GM10847 (cell line): ENCODE data around the gene CERS1.

Experiments
- POLR2A ChIP-seq: IDR thresholded peaks from 2 replicates; pipeline ENCODE4 v1.6.1; 2011; ENCODE audit not compliant: insufficient read length; ENCODE audit errors: extremely low read depth

The CERS1 gene

GRCh38 chr19:18896421-18896841 is 473 bp upstream of the CERS1 start:
- TF ChIP-seq POLR2A = no peak

DNA sequence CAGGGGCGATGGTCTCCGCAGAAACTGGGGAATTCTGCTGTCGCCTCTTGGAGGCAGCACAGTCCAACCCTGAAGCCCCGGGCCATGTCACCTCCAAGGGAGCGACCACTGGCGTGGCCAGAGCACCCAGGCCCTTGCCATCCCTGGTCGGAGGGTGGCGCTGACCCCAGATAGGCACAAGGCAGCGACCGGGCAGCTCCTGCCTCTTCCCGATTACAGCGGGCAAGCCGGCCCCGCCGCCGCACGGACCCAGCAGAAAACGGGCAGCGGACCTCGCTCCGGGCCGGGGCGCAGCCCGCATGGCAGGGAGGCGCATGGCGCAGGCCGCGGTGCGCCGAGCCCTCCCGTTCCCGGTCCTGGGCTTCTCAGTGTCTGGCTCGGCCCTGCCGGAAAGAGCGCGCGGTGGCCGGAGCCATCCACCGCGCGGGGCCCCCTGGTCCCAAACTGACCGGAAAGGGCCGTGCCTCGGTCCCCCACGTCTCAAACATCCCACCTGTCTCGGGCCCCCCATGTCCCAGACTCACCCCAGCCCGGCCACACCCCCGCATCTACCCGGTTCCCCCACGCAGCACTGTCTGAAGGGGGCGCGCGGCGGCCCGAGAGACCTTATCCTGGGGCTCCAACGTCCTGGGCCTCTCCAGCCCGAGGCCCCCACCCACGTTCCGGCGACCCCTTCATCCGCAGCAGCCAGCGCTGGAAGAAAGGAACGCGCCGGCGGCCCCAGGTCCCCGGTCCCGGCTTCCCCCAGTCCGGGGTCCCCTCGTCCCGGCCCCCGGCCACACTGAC is 727 bp downstream of the CERS1 start:
- TF ChIP-seq POLR2A = no peak

DNA sequence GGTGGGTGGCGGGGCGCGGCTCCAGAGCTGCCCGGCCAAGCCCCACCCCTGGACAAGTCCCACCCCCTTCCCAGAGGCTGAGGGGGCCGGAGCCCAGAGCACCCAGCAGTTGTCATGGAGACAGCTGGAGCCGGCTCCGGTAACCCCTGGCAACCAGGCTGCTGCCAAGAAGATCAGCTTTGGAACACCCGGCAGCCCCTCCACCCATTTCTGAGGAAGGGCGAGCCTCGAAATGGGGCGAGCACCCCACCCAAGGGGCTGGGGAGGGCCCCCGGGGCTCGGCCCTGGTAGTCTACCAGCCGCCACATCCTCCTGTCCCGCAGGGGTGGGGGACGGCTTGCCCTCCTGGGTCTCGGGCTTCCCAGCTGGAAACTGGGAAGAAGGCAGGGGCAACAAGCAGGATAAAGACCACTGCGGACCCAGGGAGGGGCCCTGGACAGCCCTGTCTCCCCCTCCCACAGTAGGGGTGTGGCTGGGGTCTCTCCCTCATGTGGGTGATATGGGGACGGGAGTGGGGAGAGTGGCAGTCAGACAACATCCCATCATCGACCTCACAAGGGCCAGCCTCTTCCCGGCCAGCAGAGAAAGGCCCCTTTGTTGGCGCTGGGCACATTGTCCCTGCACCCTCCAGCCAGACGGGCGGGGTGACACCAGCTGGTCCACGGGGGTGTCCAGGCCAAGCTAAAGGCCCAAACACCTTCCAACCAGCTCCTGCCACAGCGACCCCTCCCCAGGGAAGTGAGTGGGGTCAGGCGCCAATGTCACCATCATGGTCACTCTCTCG is 1.5 kb downstream of the CERS1 start:
- no peak for TF ChIP-seq POLR2A

DNA sequence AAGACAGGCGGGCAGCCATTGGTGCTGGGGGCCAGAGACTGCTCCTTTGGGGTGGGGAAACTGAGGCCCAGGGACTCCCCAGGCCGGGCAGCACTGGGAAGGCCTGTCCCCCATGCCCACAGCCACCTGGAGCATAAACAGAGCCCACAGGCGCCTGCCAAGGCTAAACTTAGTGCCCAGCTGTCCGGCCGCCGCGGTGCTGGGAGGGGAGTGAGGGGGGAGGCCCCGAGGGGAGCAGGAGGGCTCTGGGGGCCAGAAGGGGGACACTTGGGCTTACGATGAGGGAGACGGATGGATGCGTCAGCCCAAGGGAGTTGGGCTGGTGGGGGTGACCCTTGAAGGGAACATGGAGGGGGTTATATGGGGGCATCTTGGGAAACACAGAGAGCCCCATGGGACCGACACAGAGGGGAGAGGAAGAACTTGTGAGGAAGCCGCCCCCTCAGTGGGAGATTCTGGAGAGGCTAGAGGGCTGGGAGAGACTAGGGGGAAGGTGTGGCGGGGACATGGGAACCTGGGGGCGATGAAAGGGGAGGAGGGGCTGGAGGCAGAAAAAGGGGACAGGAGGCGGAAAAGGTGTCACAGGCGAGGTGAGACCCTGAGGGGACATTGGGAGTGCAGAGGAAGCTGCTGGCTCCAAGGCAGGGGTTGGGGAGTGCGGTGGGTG is 2.2 kb downstream of the CERS1 start:
- no peak for TF ChIP-seq POLR2A

DNA sequence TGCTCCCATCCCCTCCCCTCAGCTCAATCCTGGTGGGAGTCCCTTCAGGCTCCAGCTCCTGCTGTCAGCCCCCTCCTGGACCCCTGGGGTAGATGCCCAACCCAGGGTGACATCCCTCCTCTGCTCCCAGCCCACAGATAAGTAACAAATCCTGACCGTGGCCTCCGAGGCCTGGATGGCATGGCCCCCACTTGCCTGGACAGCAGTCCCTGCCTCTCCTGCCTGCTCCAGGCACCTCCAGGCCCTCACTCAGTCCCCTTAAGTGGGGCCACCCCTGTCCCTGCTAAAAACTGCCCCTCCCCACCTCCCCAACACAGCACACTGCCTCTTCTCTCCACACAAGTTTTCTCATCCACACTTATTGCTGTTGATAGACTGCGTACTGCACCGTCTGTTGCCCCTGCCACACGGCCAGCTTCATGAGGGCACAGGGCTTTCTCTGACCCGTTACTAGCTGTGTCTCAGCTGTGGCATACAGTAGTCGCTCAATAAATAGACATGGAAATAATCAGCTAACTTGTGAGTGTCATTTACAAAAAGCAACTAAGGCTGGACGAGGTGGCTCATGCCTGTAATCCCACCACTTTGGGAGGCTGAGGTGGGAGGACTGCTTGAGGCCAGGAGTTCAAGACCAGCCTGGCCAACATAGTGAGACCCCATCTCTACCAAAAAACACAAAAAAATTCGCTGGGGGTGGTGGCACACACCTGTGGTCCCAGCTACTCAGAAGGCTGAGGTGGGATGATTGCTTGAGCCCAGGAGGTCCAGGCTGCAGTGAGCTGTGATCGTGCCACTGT is 5.8 kb downstream of the CERS1 start:
- TF ChIP-seq POLR2A = no peak

DNA sequence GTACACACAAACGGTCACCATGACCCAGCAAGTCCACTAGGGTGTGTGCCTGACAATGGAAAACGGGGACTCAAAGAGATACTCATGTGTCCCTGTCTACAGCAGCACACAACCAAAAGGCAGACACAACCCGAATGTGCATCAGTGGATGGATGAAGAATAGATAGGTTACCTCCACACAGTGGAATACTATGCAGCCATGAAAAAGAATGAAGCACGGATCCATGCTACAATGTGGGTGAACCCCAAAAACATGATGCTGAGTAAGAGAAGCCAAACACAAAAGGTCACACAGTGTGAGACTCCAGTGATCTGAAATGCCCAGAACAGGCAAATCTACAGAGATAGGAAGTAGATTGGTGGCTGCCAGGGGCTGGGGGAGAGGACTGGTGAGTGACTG is 9.0 kb downstream of the CERS1 start:
- no peak for TF ChIP-seq POLR2A

DNA sequence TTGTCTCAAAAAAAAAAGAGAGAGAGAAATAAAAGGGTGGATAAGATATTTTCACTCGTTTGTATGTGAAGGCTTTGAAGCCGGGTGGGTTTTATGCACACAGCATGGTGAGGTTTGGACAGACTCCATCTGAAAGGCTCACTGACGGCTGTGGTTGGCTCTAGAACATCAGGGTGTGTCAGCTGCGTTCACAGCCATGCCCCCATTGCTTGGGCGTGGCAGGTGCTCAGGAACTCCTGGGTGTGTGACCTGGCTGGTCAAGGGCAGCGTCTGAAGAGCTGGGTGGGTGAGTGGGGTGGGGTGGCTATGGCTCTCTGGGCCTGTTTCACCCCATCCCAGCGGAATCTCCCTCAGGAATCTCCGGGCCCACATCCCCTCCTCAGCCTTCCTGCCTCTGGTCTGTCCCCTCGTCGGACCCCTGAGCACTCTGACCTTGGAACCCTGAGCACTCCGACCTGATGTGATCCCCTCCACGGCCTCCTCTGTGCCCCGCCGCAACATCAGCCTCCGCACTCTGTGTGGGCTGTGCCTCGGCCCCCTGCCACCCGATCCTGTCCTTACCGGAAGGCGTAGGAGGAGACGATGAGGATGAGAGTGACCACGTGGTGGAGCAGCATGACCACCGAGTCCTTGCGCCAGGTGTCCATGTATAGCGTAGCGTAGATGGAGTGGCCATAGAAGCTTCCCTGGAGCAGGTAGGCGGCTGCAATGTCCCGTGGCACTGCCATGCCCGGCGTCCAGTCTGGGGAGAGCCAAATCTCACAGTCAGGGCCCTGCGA is 12.2 kb downstream of the CERS1 start:
- no peak for TF ChIP-seq POLR2A

DNA sequence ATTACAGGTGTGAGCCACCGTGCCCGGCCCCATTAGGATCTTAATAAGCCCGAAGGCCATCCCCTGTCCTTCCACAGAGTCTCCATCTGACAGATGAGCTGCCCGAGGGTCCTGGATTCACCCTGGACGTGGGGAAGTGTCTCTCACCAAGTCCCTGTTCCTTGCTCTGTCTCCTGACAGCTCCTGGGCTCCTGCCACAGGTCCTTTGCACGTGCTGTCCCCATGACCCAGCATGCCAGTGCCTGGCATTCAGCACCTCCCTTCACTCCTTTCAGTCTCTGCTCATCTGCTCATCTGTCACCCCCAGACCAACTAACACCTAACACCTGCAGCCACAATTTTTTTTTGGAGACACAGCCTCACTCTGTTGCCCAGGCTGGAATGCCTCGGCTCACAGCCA is 14.5 kb downstream of the CERS1 start:
- no peak for TF ChIP-seq POLR2A

DNA sequence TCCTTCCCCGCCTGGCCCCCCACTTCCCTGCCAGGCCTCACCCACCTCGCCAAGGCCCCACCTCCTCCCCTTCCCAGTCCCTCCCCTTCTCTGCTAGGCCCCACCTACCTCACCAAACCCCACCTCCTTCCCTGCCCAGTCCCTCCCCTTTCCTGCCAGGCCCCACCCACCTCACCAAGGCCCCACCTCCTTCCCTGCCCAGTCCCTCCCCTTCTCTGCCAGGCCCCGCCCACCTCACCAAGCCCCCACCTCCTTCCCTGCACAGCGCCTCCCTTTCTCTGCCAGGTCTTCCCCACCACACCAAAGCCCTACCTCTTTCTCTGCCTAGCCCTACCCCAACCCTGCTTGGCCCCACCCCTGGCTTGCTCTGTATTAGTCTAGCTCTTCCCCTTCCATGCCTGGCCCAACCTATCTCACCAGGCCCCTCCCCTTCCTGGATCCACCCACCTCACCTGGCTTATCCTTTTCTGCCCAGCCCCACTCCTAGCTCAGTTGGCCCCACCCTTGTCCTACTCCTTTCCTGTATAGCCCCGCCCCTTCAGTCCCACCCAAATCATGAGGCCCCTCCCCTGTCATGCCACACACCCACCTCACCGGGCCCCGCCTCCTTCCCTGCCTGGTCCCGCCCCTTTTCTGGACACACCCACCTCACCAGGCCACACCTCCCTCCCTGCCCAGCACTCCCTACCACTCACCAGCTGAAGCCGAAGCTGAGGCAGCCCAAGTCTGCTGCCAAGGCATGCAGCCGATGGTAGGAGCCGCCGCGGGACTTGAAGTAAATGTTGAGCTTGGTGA is 16.2 kb downstream of the CERS1 start:
- TF ChIP-seq POLR2A = no peak

GRCh38 chr19:18878858-18879578 is 16.9 kb downstream of the CERS1 start:
- no peak for TF ChIP-seq POLR2A

GRCh38 chr19:18878058-18878797 is 17.7 kb downstream of the CERS1 start:
- no peak for TF ChIP-seq POLR2A

DNA sequence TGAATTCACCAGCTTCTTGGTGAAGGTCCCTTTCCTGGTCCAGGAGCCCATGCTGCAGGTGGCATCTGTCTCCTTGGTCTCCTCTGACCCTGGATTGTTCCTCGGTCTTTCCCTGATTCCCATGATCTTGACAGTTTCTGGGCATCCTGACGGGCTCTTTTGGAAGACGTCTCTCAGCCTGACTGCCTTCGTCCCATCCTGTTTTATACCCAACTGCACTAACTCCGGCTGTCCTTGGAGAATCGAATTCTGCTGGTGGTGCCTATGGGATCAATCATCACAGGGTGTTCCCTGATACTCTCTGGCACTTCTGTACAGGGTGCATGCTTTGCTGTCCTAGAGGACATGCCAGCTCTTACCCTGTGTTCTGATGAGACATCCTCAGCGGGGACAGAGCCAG is 19.1 kb downstream of the CERS1 start:
- TF ChIP-seq POLR2A = no peak
